H9 (cell line): ENCODE data around the gene CSN1S1. TPM values are rescaled to one million over a fixed set of nuclear protein-coding genes. Genes with fewer than 3 reads are reported as not detected.

Experiments
- DNase-seq: peaks from one replicate; pipeline ENCODE4 v3.0.0-alpha.2; 2017
- H2AFZ ChIP-seq: one replicate; pipeline ENCODE4 v1.6.1; 2013; ENCODE audit warnings: mild to moderate bottlenecking, low read length, control low read depth, moderate library complexity
- H2AK5ac ChIP-seq: 2 replicates; pipeline ENCODE4 v1.6.1; 2013; ENCODE audit warnings: low read length, control low read depth, mixed read lengths; ENCODE audit not compliant: insufficient read length
- H2BK120ac ChIP-seq: one replicate; pipeline ENCODE4 v1.6.1; 2013; ENCODE audit warnings: low read depth, mild to moderate bottlenecking, low read length, control low read depth, inconsistent platforms; ENCODE audit not compliant: poor library complexity, severe bottlenecking
- H2BK12ac ChIP-seq: 2 replicates; pipeline ENCODE4 v1.6.1; 2013; ENCODE audit warnings: low read length, control low read depth, mixed read lengths, low read depth; ENCODE audit not compliant: insufficient read length
- H2BK15ac ChIP-seq: 2 replicates; pipeline ENCODE4 v1.6.1; 2013; ENCODE audit warnings: low read depth, low read length, control low read depth
- H2BK20ac ChIP-seq: one replicate; pipeline ENCODE4 v1.6.1; 2013; ENCODE audit warnings: low read depth, mild to moderate bottlenecking, low read length, control low read depth, inconsistent platforms; ENCODE audit not compliant: poor library complexity, severe bottlenecking
- H2BK5ac ChIP-seq: 2 replicates; pipeline ENCODE4 v1.6.1; 2013; ENCODE audit warnings: low read length, control low read depth, mixed read lengths; ENCODE audit not compliant: insufficient read length
- H3K14ac ChIP-seq: 2 replicates; pipeline ENCODE4 v1.6.1; 2013; ENCODE audit warnings: low read length, control low read depth; ENCODE audit not compliant: insufficient read depth
- H3K18ac ChIP-seq: 2 replicates; pipeline ENCODE4 v1.6.1; 2013; ENCODE audit warnings: low read depth, mild to moderate bottlenecking, mixed read lengths, low read length, control low read depth; ENCODE audit not compliant: insufficient read length
- H3K23ac ChIP-seq: 2 replicates; pipeline ENCODE4 v1.6.1; 2013; ENCODE audit warnings: low read length, control low read depth, mixed read lengths, low read depth; ENCODE audit not compliant: insufficient read length
- H3K23me2 ChIP-seq: 2 replicates; pipeline ENCODE4 v1.6.1; 2013; ENCODE audit warnings: low read depth, mild to moderate bottlenecking, mixed read lengths, low read length, control low read depth; ENCODE audit not compliant: insufficient read length, poor library complexity, severe bottlenecking
- H3K27ac ChIP-seq: 2 replicates; pipeline ENCODE4 v1.5.1; 2013; ENCODE audit warnings: low read length, control low read depth, mixed read lengths, low read depth; ENCODE audit not compliant: insufficient read length
- H3K27me3 ChIP-seq: 2 replicates; pipeline ENCODE4 v1.6.1; 2013; ENCODE audit warnings: low read length, control low read depth, inconsistent platforms; ENCODE audit not compliant: insufficient read depth
- H3K4ac ChIP-seq: 2 replicates; pipeline ENCODE4 v1.6.1; 2013; ENCODE audit warnings: low read depth, mild to moderate bottlenecking, control low read depth, inconsistent platforms, low read length, moderate library complexity
- H3K4me1 ChIP-seq: 2 replicates; pipeline ENCODE4 v1.6.1; 2013; ENCODE audit warnings: low read length, control low read depth, inconsistent platforms; ENCODE audit not compliant: insufficient read depth
- H3K4me2 ChIP-seq: 2 replicates; pipeline ENCODE4 v1.6.1; 2013; ENCODE audit warnings: low read length, control low read depth, mixed read lengths; ENCODE audit not compliant: insufficient read length, insufficient read depth
- H3K56ac ChIP-seq: 2 replicates; pipeline ENCODE4 v1.6.1; 2013; ENCODE audit warnings: low read depth, mild to moderate bottlenecking, mixed read lengths, low read length, control low read depth; ENCODE audit not compliant: insufficient read length
- H3K79me1 ChIP-seq: 2 replicates; pipeline ENCODE4 v1.6.1; 2013; ENCODE audit warnings: low read depth, mild to moderate bottlenecking, moderate library complexity, low read length, control low read depth, inconsistent platforms; ENCODE audit not compliant: insufficient read depth, poor library complexity, severe bottlenecking
- H3K79me2 ChIP-seq: 2 replicates; pipeline ENCODE4 v1.6.1; 2013; ENCODE audit warnings: low read length, control low read depth, inconsistent platforms; ENCODE audit not compliant: insufficient read depth
- H3K9ac ChIP-seq: 2 replicates; pipeline ENCODE4 v1.6.1; 2013; ENCODE audit warnings: low read length, control low read depth, mixed read lengths; ENCODE audit not compliant: insufficient read length; ENCODE audit errors: extremely low read depth
- H3K9me3 ChIP-seq: one replicate; pipeline ENCODE4 v1.6.1; 2013; ENCODE audit warnings: low read depth, low read length, inconsistent platforms; ENCODE audit not compliant: control insufficient read depth
- H3T11ph ChIP-seq: one replicate; pipeline ENCODE4 v1.6.1; 2013; ENCODE audit warnings: mild to moderate bottlenecking, low read length, control low read depth, inconsistent platforms
- H4K20me1 ChIP-seq: one replicate; pipeline ENCODE4 v1.6.1; 2013; ENCODE audit not compliant: control insufficient read depth, insufficient read length, insufficient read depth
- H4K5ac ChIP-seq: 2 replicates; pipeline ENCODE4 v1.6.1; 2013; ENCODE audit warnings: low read depth, mild to moderate bottlenecking, mixed read lengths, low read length, control low read depth; ENCODE audit not compliant: insufficient read length
- H4K8ac ChIP-seq: replicated peaks from 2 replicates; pipeline ENCODE4 v1.6.1; 2013; ENCODE audit warnings: low read length, control low read depth, mixed read lengths, low read depth; ENCODE audit not compliant: insufficient read length
- H4K91ac ChIP-seq: 2 replicates; pipeline ENCODE4 v1.6.1; 2013; ENCODE audit warnings: low read depth, mild to moderate bottlenecking, moderate library complexity, mixed read lengths, low read length, control low read depth; ENCODE audit not compliant: insufficient read length
- H3K27ac Mint-ChIP-seq, 3 experiments: 2 replicates in 2 of 3; 3 replicates in 1 of 3; pipeline ENCODE4 v1.8.0; 2020 to 2021; ENCODE audit warnings: mixed read lengths in 3 of 3, mild to moderate bottlenecking in 1 of 3, moderate library complexity in 1 of 3
- H3K27me3 Mint-ChIP-seq: 2 replicates; pipeline ENCODE4 v1.8.0; 2021; ENCODE audit warnings: low read depth, mild to moderate bottlenecking, moderate library complexity, mixed read lengths
- H3K36me3 Mint-ChIP-seq, 3 experiments: 2 replicates in 2 of 3; 3 replicates in 1 of 3; pipeline ENCODE4 v1.8.0; 2020 to 2021; ENCODE audit warnings: low read depth in 3 of 3, mixed read lengths in 3 of 3; ENCODE audit not compliant: insufficient read depth in 1 of 3
- H3K4me1 Mint-ChIP-seq, 2 experiments: 2 replicates each; pipeline ENCODE4 v1.8.0; 2020; ENCODE audit warnings: mixed read lengths in 2 of 2
- H3K4me3 Mint-ChIP-seq, 2 experiments: 2 replicates in 1 of 2; 3 replicates in 1 of 2; pipeline ENCODE4 v1.8.0; 2020 to 2021; ENCODE audit warnings: mild to moderate bottlenecking in 2 of 2, mixed read lengths in 2 of 2, moderate library complexity in 1 of 2
- H3K9me3 Mint-ChIP-seq, 2 experiments: 2 replicates in 1 of 2; 3 replicates in 1 of 2; pipeline ENCODE4 v1.8.0; 2020; ENCODE audit warnings: mild to moderate bottlenecking in 2 of 2, mixed read lengths in 2 of 2, moderate library complexity in 1 of 2
- whole genome bisulfite sequencing: extraction: QIAGEN DNeasy Blood & Tissue Kit; methylation state at CpG from one replicate; pipeline ENCODE4 v1.1.7; 2013; ENCODE audit warnings: missing lambda C conversion rate, low lambda C conversion rate, mixed read lengths; ENCODE audit not compliant: insufficient read length; ENCODE audit errors: extremely low coverage; 5-methylcytosine and 5-hydroxymethylcytosine counted together
- total RNA-seq: library from RNA; stranded (reverse); gene quantifications from 2 replicates; pipeline ENCODE4 v1.2.1, GENCODE V29; 2021
- TF ChIP-seq, protein P1 (sequence below): fragments of 200-600 bp; sonication (generic); conservative IDR thresholded peaks from 3 replicates; pipeline ENCODE4 v1.8.0; 2021; ENCODE audit warnings: antibody characterized with exemption, mild to moderate bottlenecking

CSN1S1 gene
- total RNA-seq, 1 experiment from 2014 or later: not detected

DNA sequence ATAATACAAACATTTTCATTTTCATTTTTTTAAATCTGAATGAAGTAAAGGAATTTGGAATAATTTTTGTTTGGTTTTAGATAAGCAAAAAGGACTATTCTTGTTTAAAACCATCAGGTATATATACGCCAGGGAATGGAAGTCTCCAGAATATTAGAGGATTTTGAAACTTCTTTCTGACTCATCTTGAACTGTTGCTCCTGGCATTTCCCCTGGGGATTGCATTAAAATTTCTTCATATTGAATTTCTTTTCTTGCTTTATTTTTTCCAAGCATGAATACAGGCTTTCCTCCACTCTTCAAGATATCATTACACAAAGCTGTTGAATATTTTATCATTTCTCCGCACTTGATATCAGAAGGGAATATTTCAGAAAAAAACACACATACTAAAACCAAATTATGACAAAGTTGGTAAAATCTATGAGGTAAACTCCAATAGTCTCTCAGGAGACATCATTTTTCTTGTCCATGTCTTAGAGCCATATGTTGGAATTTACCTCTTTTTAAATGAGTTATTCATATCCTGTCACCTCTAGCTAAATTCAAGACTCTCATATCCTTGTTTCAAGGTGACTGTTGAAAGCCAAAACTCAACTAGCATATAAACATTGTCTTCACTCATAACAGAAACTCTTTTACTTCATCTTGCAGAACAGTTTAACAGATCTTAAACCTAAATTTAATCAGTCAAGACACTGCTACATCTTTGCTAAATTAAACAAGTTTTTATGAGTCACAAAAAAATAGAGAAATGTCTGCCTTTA is 20.7 kb upstream of the CSN1S1 start:
- no peak overlapping the region for H2BK5ac ChIP-seq
- WGBS: no CpG with 5 or more reads among the region's 2 CpGs
- no peaks in the 10 kb centered on the region; the same call in 1 of the 2 replicates for H3K27me3 Mint-ChIP-seq
- H3K9me3 ChIP-seq: no peaks in the 10 kb centered on the region
- no peaks in the 10 kb centered on the region for H3K27me3 ChIP-seq
- no peaks in the 10 kb centered on the region for H3K36me3 Mint-ChIP-seq
- no peak overlapping the region for H2BK20ac ChIP-seq
- no peak overlapping the region for H3T11ph ChIP-seq
- H3K23me2 ChIP-seq: no peaks in the 10 kb centered on the region
- H3K79me1 ChIP-seq: no peaks in the 10 kb centered on the region
- H3K9ac ChIP-seq: no peak overlapping the region
- no peak overlapping the region for H3K56ac ChIP-seq
- H4K8ac ChIP-seq: no peak overlapping the region
- H2BK12ac ChIP-seq: no peak overlapping the region
- no peaks in the 10 kb centered on the region for H4K20me1 ChIP-seq
- H3K23ac ChIP-seq: no peak overlapping the region
- no peak overlapping the region for H4K5ac ChIP-seq
- no peaks in the 10 kb centered on the region for H3K4me1 Mint-ChIP-seq
- H3K4ac ChIP-seq: no peak overlapping the region
- no peak overlapping the region for H3K4me2 ChIP-seq
- no peak overlapping the region for H3K18ac ChIP-seq
- H3K14ac ChIP-seq: no peak overlapping the region
- no peak overlapping the region for H3K4me3 Mint-ChIP-seq
- no peak overlapping the region for H4K91ac ChIP-seq
- no peak overlapping the region for H3K27ac ChIP-seq
- H2BK15ac ChIP-seq: no peak overlapping the region
- H2BK120ac ChIP-seq: no peak overlapping the region
- H2AFZ ChIP-seq: no peak overlapping the region
- no peaks in the 10 kb centered on the region for H3K4me1 ChIP-seq
- H3K9me3 Mint-ChIP-seq: no peaks in the 10 kb centered on the region
- H3K79me2 ChIP-seq: no peaks in the 10 kb centered on the region
- no peak for DNase-seq
- TF ChIP-seq, protein P1, sequence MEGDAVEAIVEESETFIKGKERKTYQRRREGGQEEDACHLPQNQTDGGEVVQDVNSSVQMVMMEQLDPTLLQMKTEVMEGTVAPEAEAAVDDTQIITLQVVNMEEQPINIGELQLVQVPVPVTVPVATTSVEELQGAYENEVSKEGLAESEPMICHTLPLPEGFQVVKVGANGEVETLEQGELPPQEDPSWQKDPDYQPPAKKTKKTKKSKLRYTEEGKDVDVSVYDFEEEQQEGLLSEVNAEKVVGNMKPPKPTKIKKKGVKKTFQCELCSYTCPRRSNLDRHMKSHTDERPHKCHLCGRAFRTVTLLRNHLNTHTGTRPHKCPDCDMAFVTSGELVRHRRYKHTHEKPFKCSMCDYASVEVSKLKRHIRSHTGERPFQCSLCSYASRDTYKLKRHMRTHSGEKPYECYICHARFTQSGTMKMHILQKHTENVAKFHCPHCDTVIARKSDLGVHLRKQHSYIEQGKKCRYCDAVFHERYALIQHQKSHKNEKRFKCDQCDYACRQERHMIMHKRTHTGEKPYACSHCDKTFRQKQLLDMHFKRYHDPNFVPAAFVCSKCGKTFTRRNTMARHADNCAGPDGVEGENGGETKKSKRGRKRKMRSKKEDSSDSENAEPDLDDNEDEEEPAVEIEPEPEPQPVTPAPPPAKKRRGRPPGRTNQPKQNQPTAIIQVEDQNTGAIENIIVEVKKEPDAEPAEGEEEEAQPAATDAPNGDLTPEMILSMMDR: no peak
- no peak overlapping the region for H3K27ac Mint-ChIP-seq
- no peak overlapping the region for H2AK5ac ChIP-seq
